GM20431 (cell line): ENCODE data around the gene FOXJ3.

Source experiments
- in situ Hi-C: fragments of 300-500 bp; cut with MseI, MboI; formaldehyde crosslinking; loops from one replicate; pipeline ENCODE4 v1.15.0; 2020; ENCODE audit warnings: low sequenced_read_pairs; ENCODE audit not compliant: unreplicated experiment

Gene FOXJ3

GRCh38 chr1:42152907-42153600 lies 182.0 kb downstream of the FOXJ3 start, which contains the start of gene GUCA2B:
Gene GUCA2B, plus strand, starts transcription at chr1:42153410. Its CDS starts 41 bp downstream, at chr1:42153451.
- in situ Hi-C loops: no loop called here

- in situ Hi-C loops: no loop called here
Measured at GRCh38 chr1:42152119-42152518, 182.9 kb downstream of the FOXJ3 start.

GRCh38 chr1:42150651-42151050 lies 184.4 kb downstream of the FOXJ3 start:
- in situ Hi-C loops: no loop called here

- in situ Hi-C loops: loop anchor here (25.0 kb wide), 1 partner anchor 586 kb away; no protein-coding TSS in a partner anchor
Measured at GRCh38 chr1:42148166-42148565, 186.9 kb downstream of the FOXJ3 start.

- in situ Hi-C loops: loop anchor here (25.0 kb wide), 1 partner anchor 584 kb away; no protein-coding TSS in a partner anchor
Measured at GRCh38 chr1:42146626-42147320, 188.3 kb downstream of the FOXJ3 start.

GRCh38 chr1:42145764-42146625 lies 189.0 kb downstream of the FOXJ3 start:
- in situ Hi-C loops: loop anchor here (25.0 kb wide), 1 partner anchor 584 kb away; no protein-coding TSS in a partner anchor

GRCh38 chr1:42145389-42145716 lies 189.7 kb downstream of the FOXJ3 start:
- in situ Hi-C loops: loop anchor here (25.0 kb wide), 1 partner anchor 583 kb away; no protein-coding TSS in a partner anchor

- in situ Hi-C loops: loop anchor here (25.0 kb wide), 1 partner anchor 583 kb away; no protein-coding TSS in a partner anchor
Measured at GRCh38 chr1:42144711-42145388, 190.2 kb downstream of the FOXJ3 start.

- in situ Hi-C loops: loop anchor here (25.0 kb wide), 1 partner anchor 582 kb away; no protein-coding TSS in a partner anchor
Measured at GRCh38 chr1:42143896-42144710, 190.9 kb downstream of the FOXJ3 start.

- in situ Hi-C loops: loop anchor here (25.0 kb wide), 1 partner anchor 581 kb away; no protein-coding TSS in a partner anchor
Measured at GRCh38 chr1:42142894-42143675, 191.9 kb downstream of the FOXJ3 start.

- in situ Hi-C loops: loop anchor here (25.0 kb wide), 1 partner anchor 580 kb away; no protein-coding TSS in a partner anchor
Measured at GRCh38 chr1:42141978-42142377, 193.1 kb downstream of the FOXJ3 start.

- in situ Hi-C loops: loop anchor here (25.0 kb wide), 1 partner anchor 578 kb away; no protein-coding TSS in a partner anchor
Measured at GRCh38 chr1:42140191-42140590, 194.8 kb downstream of the FOXJ3 start.

- in situ Hi-C loops: loop anchor here (25.0 kb wide), 1 partner anchor 577 kb away; no protein-coding TSS in a partner anchor
Measured at GRCh38 chr1:42139444-42139843, 195.6 kb downstream of the FOXJ3 start.

GRCh38 chr1:42138586-42138985 lies 196.4 kb downstream of the FOXJ3 start:
- in situ Hi-C loops: loop anchor here (25.0 kb wide), 1 partner anchor 576 kb away; no protein-coding TSS in a partner anchor

GRCh38 chr1:42137766-42138165 lies 197.3 kb downstream of the FOXJ3 start:
- in situ Hi-C loops: loop anchor here (25.0 kb wide), 1 partner anchor 575 kb away; no protein-coding TSS in a partner anchor

- in situ Hi-C loops: loop anchor here (25.0 kb wide), 1 partner anchor 574 kb away; no protein-coding TSS in a partner anchor
Measured at GRCh38 chr1:42136466-42136865, 198.6 kb downstream of the FOXJ3 start.

- in situ Hi-C loops: loop anchor here (25.0 kb wide), 1 partner anchor 573 kb away; no protein-coding TSS in a partner anchor
Measured at GRCh38 chr1:42135426-42135825, 199.6 kb downstream of the FOXJ3 start.
